Hepatocyte (in vitro differentiated cells): ENCODE results near the gene SLC4A5.

Experiments
- EZH2 ChIP-seq: fragments of 200-600 bp; sonication (generic); IDR thresholded peaks from 2 replicates; pipeline ENCODE4 v1.6.1; 2016; ENCODE audit warnings: antibody characterized with exemption, mild to moderate bottlenecking, borderline replicate concordance
- EZH2phosphoT487 ChIP-seq: fragments of 200-600 bp; sonication (generic); IDR thresholded peaks from one replicate; pipeline ENCODE4 v1.6.1; 2018; ENCODE audit warnings: antibody characterized with exemption, mild to moderate bottlenecking, low read depth, moderate library complexity; ENCODE audit not compliant: unreplicated experiment, severe bottlenecking
- TF ChIP-seq, protein P1 (sequence below): fragments of 200-600 bp; sonication (generic); IDR thresholded peaks from 2 replicates; pipeline ENCODE4 v1.5.1; 2016; ENCODE audit warnings: antibody characterized with exemption, mild to moderate bottlenecking; ENCODE audit not compliant: poor library complexity

DNA sequence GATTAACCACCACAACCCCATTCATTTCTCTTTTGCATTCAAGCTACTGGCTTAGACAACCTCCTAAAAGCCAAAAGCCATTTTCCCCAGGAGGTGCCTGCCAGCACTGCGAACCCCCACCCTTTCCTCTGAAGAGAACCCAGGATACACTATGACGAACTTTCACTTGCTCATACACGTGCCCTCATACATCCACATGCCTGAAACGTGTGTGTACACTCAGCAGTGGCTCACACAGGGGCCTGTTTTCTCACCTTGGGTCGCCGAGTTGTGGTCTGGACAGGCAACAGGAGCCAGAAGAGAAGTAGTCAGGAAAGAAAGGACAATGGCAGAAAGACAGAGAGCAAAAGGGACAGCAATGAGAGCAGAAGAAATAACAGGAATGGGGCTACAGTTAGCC lies 29.5 kb upstream of the SLC4A5 start:
- TF ChIP-seq, protein P1, sequence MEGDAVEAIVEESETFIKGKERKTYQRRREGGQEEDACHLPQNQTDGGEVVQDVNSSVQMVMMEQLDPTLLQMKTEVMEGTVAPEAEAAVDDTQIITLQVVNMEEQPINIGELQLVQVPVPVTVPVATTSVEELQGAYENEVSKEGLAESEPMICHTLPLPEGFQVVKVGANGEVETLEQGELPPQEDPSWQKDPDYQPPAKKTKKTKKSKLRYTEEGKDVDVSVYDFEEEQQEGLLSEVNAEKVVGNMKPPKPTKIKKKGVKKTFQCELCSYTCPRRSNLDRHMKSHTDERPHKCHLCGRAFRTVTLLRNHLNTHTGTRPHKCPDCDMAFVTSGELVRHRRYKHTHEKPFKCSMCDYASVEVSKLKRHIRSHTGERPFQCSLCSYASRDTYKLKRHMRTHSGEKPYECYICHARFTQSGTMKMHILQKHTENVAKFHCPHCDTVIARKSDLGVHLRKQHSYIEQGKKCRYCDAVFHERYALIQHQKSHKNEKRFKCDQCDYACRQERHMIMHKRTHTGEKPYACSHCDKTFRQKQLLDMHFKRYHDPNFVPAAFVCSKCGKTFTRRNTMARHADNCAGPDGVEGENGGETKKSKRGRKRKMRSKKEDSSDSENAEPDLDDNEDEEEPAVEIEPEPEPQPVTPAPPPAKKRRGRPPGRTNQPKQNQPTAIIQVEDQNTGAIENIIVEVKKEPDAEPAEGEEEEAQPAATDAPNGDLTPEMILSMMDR, result no peak
- TF ChIP-seq EZH2 (no peak), EZH2phosphoT487 (no peak)
